ENCODE results near the gene DNAJC7.

DNAJC7 gene

DNA sequence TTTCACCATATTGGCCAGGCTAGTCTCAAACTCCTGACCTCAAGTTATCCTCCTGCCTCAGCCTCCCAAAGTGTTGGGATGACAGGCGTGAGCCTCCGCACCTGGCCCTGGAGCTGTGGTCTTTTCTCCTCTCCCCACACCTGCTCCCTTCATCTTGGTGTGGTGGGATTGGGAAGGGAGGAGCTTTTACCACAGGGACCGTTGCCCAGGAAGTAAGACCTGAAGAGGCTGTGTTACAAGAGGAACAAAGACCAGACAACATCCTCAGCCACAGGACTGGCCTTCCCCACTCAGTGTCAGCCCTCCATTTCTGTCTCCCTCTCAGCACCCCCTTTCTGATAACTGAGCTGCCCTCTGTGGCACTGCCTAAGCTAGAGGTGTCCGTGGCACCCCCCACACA is 42.6 kb upstream of the DNAJC7 start:
- no peak for DNase-seq
- TF ChIP-seq, protein P1, sequence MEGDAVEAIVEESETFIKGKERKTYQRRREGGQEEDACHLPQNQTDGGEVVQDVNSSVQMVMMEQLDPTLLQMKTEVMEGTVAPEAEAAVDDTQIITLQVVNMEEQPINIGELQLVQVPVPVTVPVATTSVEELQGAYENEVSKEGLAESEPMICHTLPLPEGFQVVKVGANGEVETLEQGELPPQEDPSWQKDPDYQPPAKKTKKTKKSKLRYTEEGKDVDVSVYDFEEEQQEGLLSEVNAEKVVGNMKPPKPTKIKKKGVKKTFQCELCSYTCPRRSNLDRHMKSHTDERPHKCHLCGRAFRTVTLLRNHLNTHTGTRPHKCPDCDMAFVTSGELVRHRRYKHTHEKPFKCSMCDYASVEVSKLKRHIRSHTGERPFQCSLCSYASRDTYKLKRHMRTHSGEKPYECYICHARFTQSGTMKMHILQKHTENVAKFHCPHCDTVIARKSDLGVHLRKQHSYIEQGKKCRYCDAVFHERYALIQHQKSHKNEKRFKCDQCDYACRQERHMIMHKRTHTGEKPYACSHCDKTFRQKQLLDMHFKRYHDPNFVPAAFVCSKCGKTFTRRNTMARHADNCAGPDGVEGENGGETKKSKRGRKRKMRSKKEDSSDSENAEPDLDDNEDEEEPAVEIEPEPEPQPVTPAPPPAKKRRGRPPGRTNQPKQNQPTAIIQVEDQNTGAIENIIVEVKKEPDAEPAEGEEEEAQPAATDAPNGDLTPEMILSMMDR (IDR thresholded peaks at IDR 0.05; ENCODE audit: low read depth, low read length): no peak
- no peaks in the 10 kb centered on the region for H3K27me3 ChIP-seq

GRCh38 chr17:42058063-42058462 is 40.8 kb upstream of the DNAJC7 start:
- TF ChIP-seq, protein P1 (IDR thresholded peaks at IDR 0.05; ENCODE audit: low read depth, low read length): no peak
- H3K4me3 ChIP-seq (ENCODE audit: low read depth, low read length): no peak overlapping the region
- no peaks in the 10 kb centered on the region for H3K4me1 ChIP-seq
- no peak for DNase-seq
- H3K9me3 ChIP-seq: no peaks in the 10 kb centered on the region
- H3K36me3 ChIP-seq: no peaks in the 10 kb centered on the region
- H3K27me3 ChIP-seq: no peaks in the 10 kb centered on the region

More for the DNA sequence above, 42.6 kb upstream of the DNAJC7 start:
- H3K36me3 ChIP-seq: no peaks in the 10 kb centered on the region
- H3K4me1 ChIP-seq: no peaks in the 10 kb centered on the region
- no peaks in the 10 kb centered on the region for H3K9me3 ChIP-seq
- H3K4me3 ChIP-seq (ENCODE audit: low read depth, low read length): no peak overlapping the region

DNA sequence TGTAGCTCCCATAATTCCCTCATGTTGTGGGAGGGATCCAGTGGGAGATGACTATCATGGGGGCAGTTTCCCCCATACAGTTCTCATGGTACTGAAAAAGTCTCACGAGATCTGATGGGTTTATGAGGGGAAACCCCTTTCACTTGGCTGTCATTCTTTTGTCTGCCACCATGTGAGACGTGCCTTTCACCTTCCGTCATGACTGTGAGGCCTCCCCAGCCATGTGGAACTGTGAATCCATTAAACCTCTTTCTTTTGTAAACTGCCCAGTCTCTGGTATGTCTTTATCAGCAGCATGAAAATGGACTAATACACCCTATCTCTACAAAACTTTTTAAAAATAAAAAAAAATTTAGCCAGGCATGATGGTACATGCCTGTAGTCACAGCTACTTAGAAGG is 39.4 kb upstream of the DNAJC7 start:
- Histone ChIP-seq H3K4me3 (ENCODE audit: low read depth, low read length) (no peak overlapping the region), H3K36me3 (no peaks in the 10 kb centered on the region)
- DNase-seq: no peak

GRCh38 chr17:42055496-42055895 is 38.3 kb upstream of the DNAJC7 start:
- Histone ChIP-seq H3K4me3 (ENCODE audit: low read depth, low read length) (no peak overlapping the region), H3K27me3 (no peaks in the 10 kb centered on the region), H3K36me3 (no peaks in the 10 kb centered on the region), H3K9me3 (no peaks in the 10 kb centered on the region), H3K4me1 (no peaks in the 10 kb centered on the region)
- no peak for DNase-seq
- TF ChIP-seq, protein P1 (IDR thresholded peaks at IDR 0.05; ENCODE audit: low read depth, low read length): no peak

More for the DNA sequence above, 39.4 kb upstream of the DNAJC7 start:
- TF ChIP-seq, protein P1 (IDR thresholded peaks at IDR 0.05; ENCODE audit: low read depth, low read length): no peak
- Histone ChIP-seq H3K27me3 (no peaks in the 10 kb centered on the region), H3K9me3 (no peaks in the 10 kb centered on the region), H3K4me1 (no peaks in the 10 kb centered on the region)

- Histone ChIP-seq H3K36me3 (no peaks in the 10 kb centered on the region), H3K9me3 (no peaks in the 10 kb centered on the region), H3K4me3 (ENCODE audit: low read depth, low read length) (no peak overlapping the region), H3K4me1 (no peaks in the 10 kb centered on the region), H3K27me3 (no peaks in the 10 kb centered on the region)
- no peak for DNase-seq
- TF ChIP-seq, protein P1 (IDR thresholded peaks at IDR 0.05; ENCODE audit: low read depth, low read length): no peak
Measured at GRCh38 chr17:42055027-42055426, 37.8 kb upstream of the DNAJC7 start.

GRCh38 chr17:42053731-42054500 is 36.7 kb upstream of the DNAJC7 start:
- DNase-seq: no peak
- no peak overlapping the region for H3K4me3 ChIP-seq (ENCODE audit: low read depth, low read length)
- TF ChIP-seq, protein P1 (IDR thresholded peaks at IDR 0.05; ENCODE audit: low read depth, low read length): no peak
- H3K36me3 ChIP-seq: no peaks in the 10 kb centered on the region
- H3K27me3 ChIP-seq: no peaks in the 10 kb centered on the region
- no peaks in the 10 kb centered on the region for H3K9me3 ChIP-seq
- H3K4me1 ChIP-seq: no peaks in the 10 kb centered on the region
